NT2/D1 (cell line): ENCODE data around the gene PCBD2.

Source experiments
- DNase-seq: peaks from one replicate; pipeline ENCODE4 v3.0.0-alpha.2; 2011; ENCODE audit warnings: low read depth, low spot score
- H3K27me3 ChIP-seq: 2 replicates; pipeline ENCODE4 v1.6.0; 2011; ENCODE audit warnings: mild to moderate bottlenecking; ENCODE audit not compliant: insufficient read length, insufficient read depth
- H3K36me3 ChIP-seq: 2 replicates; pipeline ENCODE4 v1.6.1; 2011; ENCODE audit warnings: mild to moderate bottlenecking, low read length, mixed read lengths; ENCODE audit not compliant: insufficient read depth, insufficient read length
- H3K4me1 ChIP-seq: 2 replicates; pipeline ENCODE4 v1.5.1; 2011; ENCODE audit not compliant: insufficient read depth, insufficient read length
- H3K4me3 ChIP-seq: 2 replicates; pipeline ENCODE4 v1.5.1; 2011; ENCODE audit warnings: low read depth; ENCODE audit not compliant: insufficient read length
- H3K9ac ChIP-seq: 2 replicates; pipeline ENCODE4 v1.6.0; 2011; ENCODE audit warnings: low read depth; ENCODE audit not compliant: insufficient read length
- H3K9me3 ChIP-seq: 2 replicates; pipeline ENCODE4 v1.5.1; 2011; ENCODE audit warnings: mild to moderate bottlenecking, low read length; ENCODE audit not compliant: insufficient read depth
- SUZ12 ChIP-seq: IDR thresholded peaks from 2 replicates; pipeline ENCODE4 v1.6.1; 2011; ENCODE audit not compliant: insufficient read length, insufficient read depth; ENCODE audit errors: extremely low read depth
- YY1 ChIP-seq: IDR thresholded peaks from 2 replicates; pipeline ENCODE4 v1.6.1; 2011; ENCODE audit not compliant: insufficient read length, insufficient read depth
- ZNF274 ChIP-seq: IDR thresholded peaks from 2 replicates; pipeline ENCODE4 v1.6.1; 2011; ENCODE audit warnings: mild to moderate bottlenecking, low read depth, low read length

PCBD2 gene

GRCh38 chr5:134934202-134934601 is 29.3 kb downstream of the PCBD2 start:
- Histone ChIP-seq H3K36me3 (peaks cover 36% of the 10 kb centered on the region), H3K4me3 (no peak overlapping the region), H3K9me3 (no peaks in the 10 kb centered on the region), H3K27me3 (no peaks in the 10 kb centered on the region), H3K9ac (no peak overlapping the region), H3K4me1 (no peaks in the 10 kb centered on the region)
- DNase-seq, result no peak
- no peak for TF ChIP-seq ZNF274

- TF ChIP-seq SUZ12 (no peak), ZNF274 (no peak), YY1 (no peak)
- Histone ChIP-seq H3K4me3 (no peak overlapping the region), H3K27me3 (no peaks in the 10 kb centered on the region), H3K36me3 (peaks cover 33% of the 10 kb centered on the region), H3K4me1 (no peaks in the 10 kb centered on the region), H3K9me3 (no peaks in the 10 kb centered on the region), H3K9ac (no peak overlapping the region)
- no peak for DNase-seq
These were observed 31.0 kb downstream of the PCBD2 start for GRCh38 chr5:134935711-134936602.

GRCh38 chr5:134937526-134937925 is 32.6 kb downstream of the PCBD2 start:
- Histone ChIP-seq H3K9ac (no peak overlapping the region), H3K27me3 (no peaks in the 10 kb centered on the region), H3K36me3 (peaks cover 27% of the 10 kb centered on the region), H3K9me3 (no peaks in the 10 kb centered on the region), H3K4me3 (no peak overlapping the region), H3K4me1 (no peaks in the 10 kb centered on the region)
- no peak for DNase-seq
- TF ChIP-seq YY1 (no peak), SUZ12 (no peak), ZNF274 (no peak)

GRCh38 chr5:134938030-134938429 is 33.1 kb downstream of the PCBD2 start:
- Histone ChIP-seq H3K9ac (no peak overlapping the region), H3K27me3 (no peaks in the 10 kb centered on the region), H3K9me3 (no peaks in the 10 kb centered on the region), H3K4me1 (no peaks in the 10 kb centered on the region), H3K4me3 (no peak overlapping the region), H3K36me3 (peaks cover 24% of the 10 kb centered on the region)
- no peak for DNase-seq
- TF ChIP-seq ZNF274 (no peak), SUZ12 (no peak), YY1 (no peak)

GRCh38 chr5:134939500-134939899 is 34.6 kb downstream of the PCBD2 start:
- Histone ChIP-seq H3K9ac (no peak overlapping the region), H3K36me3 (peaks cover 19% of the 10 kb centered on the region), H3K9me3 (no peaks in the 10 kb centered on the region), H3K4me1 (no peaks in the 10 kb centered on the region), H3K27me3 (no peaks in the 10 kb centered on the region), H3K4me3 (no peak overlapping the region)
- no peak for DNase-seq
- TF ChIP-seq ZNF274 (no peak), YY1 (no peak), SUZ12 (no peak)

GRCh38 chr5:134943547-134943946 is 38.6 kb downstream of the PCBD2 start:
- H3K9ac ChIP-seq, result no peak overlapping the region
- TF ChIP-seq YY1, result no peak
- TF ChIP-seq SUZ12, result no peak
- no peak for TF ChIP-seq ZNF274

GRCh38 chr5:134944630-134945029 is 39.7 kb downstream of the PCBD2 start:
- Histone ChIP-seq H3K4me3 (no peak overlapping the region), H3K9me3 (no peaks in the 10 kb centered on the region), H3K9ac (no peak overlapping the region), H3K4me1 (no peaks in the 10 kb centered on the region), H3K36me3 (peaks cover 5% of the 10 kb centered on the region), H3K27me3 (no peaks in the 10 kb centered on the region)
- TF ChIP-seq YY1, result no peak
- no peak for TF ChIP-seq ZNF274
- no peak for TF ChIP-seq SUZ12
- DNase-seq, result no peak

More at GRCh38 chr5:134943547-134943946, 38.6 kb downstream of the PCBD2 start:
- Histone ChIP-seq H3K4me1 (no peaks in the 10 kb centered on the region), H3K9me3 (no peaks in the 10 kb centered on the region), H3K27me3 (no peaks in the 10 kb centered on the region), H3K4me3 (no peak overlapping the region), H3K36me3 (peaks cover 9% of the 10 kb centered on the region)
- DNase-seq, result no peak
